DND-41 (cell line): Measurements from ENCODE around the gene FCAMR.

ENCODE experiments used
- ATAC-seq: fragments of 200-7000 bp; cut with Tn5 transposase; 3 replicates; pipeline ENCODE4 v1.9.1; 2021; ENCODE audit warnings: low read depth; ENCODE audit not compliant: insufficient read depth
- DNase-seq: peaks from one replicate; pipeline ENCODE4 v3.0.0-alpha.2; 2020
- H2AFZ ChIP-seq: 2 replicates; pipeline ENCODE4 v1.6.0; 2012; ENCODE audit warnings: low read depth, low read length
- H3K27ac ChIP-seq: 2 replicates; pipeline ENCODE4 v1.5.1; 2012; ENCODE audit warnings: low read length, inconsistent platforms
- H3K27me3 ChIP-seq: fragments of 200-600 bp; sonication (generic); 2 replicates; pipeline ENCODE4 v1.6.0; 2012; ENCODE audit warnings: low read length, mild to moderate bottlenecking, inconsistent platforms; ENCODE audit not compliant: insufficient read depth, poor library complexity
- H3K36me3 ChIP-seq: 2 replicates; pipeline ENCODE4 v1.5.1; 2012; ENCODE audit warnings: low read length, inconsistent platforms; ENCODE audit not compliant: insufficient read depth
- H3K4me1 ChIP-seq: 2 replicates; pipeline ENCODE4 v1.5.1; 2012; ENCODE audit warnings: mild to moderate bottlenecking, low read length; ENCODE audit not compliant: insufficient read depth
- H3K4me2 ChIP-seq: 2 replicates; pipeline ENCODE4 v1.6.0; 2012; ENCODE audit warnings: mild to moderate bottlenecking, moderate library complexity, low read length, inconsistent platforms; ENCODE audit not compliant: insufficient read depth
- H3K4me3 ChIP-seq, 2 experiments: fragments of 200-600 bp in 1 of 2; shearing (Covaris generic) in 1 of 2; 2 replicates each; pipeline ENCODE4 v1.5.1; 2012 to 2016; ENCODE audit warnings: inconsistent platforms in 2 of 2, low read length in 2 of 2, mild to moderate bottlenecking in 2 of 2, low read depth in 1 of 2, moderate library complexity in 1 of 2
- H3K79me2 ChIP-seq: 2 replicates; pipeline ENCODE4 v1.6.0; 2012; ENCODE audit warnings: low read length, inconsistent platforms; ENCODE audit not compliant: insufficient read depth
- H3K9ac ChIP-seq: 2 replicates; pipeline ENCODE4 v1.6.0; 2012; ENCODE audit warnings: low read depth, mild to moderate bottlenecking, inconsistent platforms, low read length, moderate library complexity
- H3K9me3 ChIP-seq: 2 replicates; pipeline ENCODE4 v1.5.1; 2012; ENCODE audit warnings: low read length, moderate library complexity, mild to moderate bottlenecking, inconsistent platforms; ENCODE audit not compliant: insufficient read depth, severe bottlenecking
- H4K20me1 ChIP-seq: 2 replicates; pipeline ENCODE4 v1.6.0; 2012; ENCODE audit warnings: low read length; ENCODE audit not compliant: insufficient read depth
- EZH2 ChIP-seq: IDR thresholded peaks from 3 replicates; pipeline ENCODE4 v1.6.1; 2012; ENCODE audit warnings: borderline replicate concordance, low read depth, mild to moderate bottlenecking, moderate library complexity, low read length, inconsistent platforms; ENCODE audit not compliant: severe bottlenecking
- TF ChIP-seq, protein P1 (sequence below): IDR thresholded peaks from 2 replicates; pipeline ENCODE4 v1.5.1; 2012; ENCODE audit warnings: borderline replicate concordance, low read length, moderate library complexity, mild to moderate bottlenecking; ENCODE audit not compliant: poor library complexity, severe bottlenecking; ENCODE audit errors: extremely low read depth

FCAMR gene

DNA sequence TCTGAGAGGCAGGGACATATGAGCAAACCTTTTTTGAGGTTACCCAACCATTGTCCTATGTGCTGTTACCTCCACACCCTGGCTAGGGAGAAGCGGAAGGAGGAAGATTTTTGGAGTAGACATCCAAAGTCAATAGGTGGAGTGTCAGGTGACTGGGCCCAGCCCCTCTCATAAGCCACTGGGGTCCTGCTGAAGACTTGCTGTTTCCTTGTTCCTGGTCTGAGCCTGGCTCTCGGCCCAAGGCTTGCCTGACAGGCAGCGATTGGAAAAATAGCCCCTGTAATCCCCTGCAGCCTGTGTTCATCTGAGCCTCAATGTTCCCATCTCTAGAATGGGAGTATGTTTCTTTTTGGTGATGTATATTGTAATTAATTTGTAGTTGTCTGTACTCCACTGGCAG, 17.1 kb downstream of the FCAMR start:
- Histone ChIP-seq H3K27ac (no peak overlapping the region), H3K79me2 (no peaks in the 10 kb centered on the region), H3K27me3 (no peaks in the 10 kb centered on the region), H3K4me1 (no peaks in the 10 kb centered on the region), H4K20me1 (no peaks in the 10 kb centered on the region), H3K9me3 (no peaks in the 10 kb centered on the region), H3K9ac (no peak overlapping the region), H2AFZ (no peak overlapping the region), H3K36me3 (no peaks in the 10 kb centered on the region), H3K4me3 (no peak overlapping the region), H3K4me2 (no peak overlapping the region)
- ATAC-seq = no peak
- DNase-seq = no peak
- no peak for TF ChIP-seq EZH2
- TF ChIP-seq, protein P1, sequence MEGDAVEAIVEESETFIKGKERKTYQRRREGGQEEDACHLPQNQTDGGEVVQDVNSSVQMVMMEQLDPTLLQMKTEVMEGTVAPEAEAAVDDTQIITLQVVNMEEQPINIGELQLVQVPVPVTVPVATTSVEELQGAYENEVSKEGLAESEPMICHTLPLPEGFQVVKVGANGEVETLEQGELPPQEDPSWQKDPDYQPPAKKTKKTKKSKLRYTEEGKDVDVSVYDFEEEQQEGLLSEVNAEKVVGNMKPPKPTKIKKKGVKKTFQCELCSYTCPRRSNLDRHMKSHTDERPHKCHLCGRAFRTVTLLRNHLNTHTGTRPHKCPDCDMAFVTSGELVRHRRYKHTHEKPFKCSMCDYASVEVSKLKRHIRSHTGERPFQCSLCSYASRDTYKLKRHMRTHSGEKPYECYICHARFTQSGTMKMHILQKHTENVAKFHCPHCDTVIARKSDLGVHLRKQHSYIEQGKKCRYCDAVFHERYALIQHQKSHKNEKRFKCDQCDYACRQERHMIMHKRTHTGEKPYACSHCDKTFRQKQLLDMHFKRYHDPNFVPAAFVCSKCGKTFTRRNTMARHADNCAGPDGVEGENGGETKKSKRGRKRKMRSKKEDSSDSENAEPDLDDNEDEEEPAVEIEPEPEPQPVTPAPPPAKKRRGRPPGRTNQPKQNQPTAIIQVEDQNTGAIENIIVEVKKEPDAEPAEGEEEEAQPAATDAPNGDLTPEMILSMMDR = no peak

DNA sequence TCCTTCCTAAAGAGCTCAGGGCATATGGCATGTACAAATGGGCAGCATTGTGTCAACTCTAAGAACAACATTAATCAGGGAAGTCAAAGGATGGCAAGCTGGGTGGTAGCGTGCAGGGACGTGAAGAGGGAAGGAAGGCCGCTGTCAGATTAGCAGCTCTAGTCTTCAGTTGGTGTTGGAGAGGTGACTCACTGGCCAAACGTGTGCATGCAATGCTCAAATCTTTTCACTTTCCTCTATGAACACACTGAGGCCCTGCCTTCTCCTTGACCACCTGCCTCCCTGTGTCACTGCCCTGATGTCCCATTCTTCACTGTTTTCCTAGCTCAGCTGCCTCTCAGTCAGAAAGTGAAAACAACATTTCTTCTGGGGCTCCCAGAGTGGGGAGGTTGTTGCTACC, 18.1 kb downstream of the FCAMR start:
- Histone ChIP-seq H3K4me2 (no peak overlapping the region), H3K36me3 (no peaks in the 10 kb centered on the region), H4K20me1 (no peaks in the 10 kb centered on the region), H3K27me3 (no peaks in the 10 kb centered on the region), H3K4me1 (no peaks in the 10 kb centered on the region), H3K9me3 (no peaks in the 10 kb centered on the region), H3K4me3 (no peak overlapping the region), H3K9ac (no peak overlapping the region), H2AFZ (no peak overlapping the region), H3K27ac (no peak overlapping the region), H3K79me2 (no peaks in the 10 kb centered on the region)
- no peak for TF ChIP-seq EZH2
- TF ChIP-seq, protein P1 = no peak
- ATAC-seq = no peak
- DNase-seq = no peak

DNA sequence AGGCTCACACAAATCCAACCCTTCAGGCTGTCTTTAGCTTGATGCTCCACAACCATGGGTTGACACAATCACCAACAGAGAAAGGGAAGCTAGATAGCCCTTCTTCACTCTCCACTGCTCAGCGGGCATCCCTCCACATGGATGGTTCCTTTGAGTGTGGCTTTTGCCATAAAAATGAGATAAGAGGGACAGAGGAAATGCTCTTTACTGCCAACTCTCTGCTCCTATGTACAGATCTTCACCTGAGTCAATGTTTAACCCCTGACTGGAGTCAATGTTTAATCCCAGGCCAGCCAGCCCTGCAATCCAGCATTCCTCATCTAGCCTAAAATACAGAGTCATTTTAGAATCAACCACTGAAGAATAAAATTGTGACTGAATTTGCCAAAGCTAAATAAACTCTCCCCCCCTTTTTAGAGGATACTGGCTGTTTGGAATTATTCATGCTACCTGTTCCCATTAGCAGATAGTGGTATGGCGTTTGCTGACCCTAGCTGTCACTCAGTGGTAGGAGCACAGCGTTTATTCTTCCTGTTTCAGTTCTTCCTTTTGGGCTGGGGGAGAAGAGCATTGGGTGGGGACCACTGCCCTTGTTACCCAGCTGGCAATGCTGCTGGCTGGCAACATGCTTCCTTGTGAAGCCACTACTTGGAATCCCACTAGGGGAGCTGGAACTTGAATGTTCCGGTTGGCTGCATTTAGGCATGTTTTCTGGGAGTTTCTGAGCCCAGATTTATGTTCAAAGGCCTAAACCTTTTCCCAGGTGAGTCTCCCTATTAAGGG, 18.8 kb downstream of the FCAMR start:
- Histone ChIP-seq H3K9ac (no peak overlapping the region), H3K9me3 (no peaks in the 10 kb centered on the region), H3K4me3 (no peak overlapping the region), H3K36me3 (no peaks in the 10 kb centered on the region), H3K79me2 (no peaks in the 10 kb centered on the region), H3K4me1 (no peaks in the 10 kb centered on the region), H3K27me3 (no peaks in the 10 kb centered on the region), H2AFZ (no peak overlapping the region), H3K27ac (no peak overlapping the region), H3K4me2 (no peak overlapping the region), H4K20me1 (no peaks in the 10 kb centered on the region)
- DNase-seq (no peak), ATAC-seq (no peak)
- no peak for TF ChIP-seq EZH2
- TF ChIP-seq, protein P1 = no peak
